ENCODE measurements around the gene DHX30. TPM values are rescaled to one million over a fixed set of nuclear protein-coding genes. Genes with fewer than 3 reads are reported as not detected.

Gene DHX30
- total and polyA plus RNA-seq, 9 of the 15 experiments (the other 6 are each of a cell fraction or from before 2014, with no cell fraction given), result 12.3 to 158 (median 79.0) TPM

GRCh38 chr3:47766186-47766585, 36.8 kb upstream of the DHX30 start:
- Histone ChIP-seq H3K9me1 (ENCODE audit: control insufficient read depth, insufficient read depth, low read length) (no peaks in the 10 kb centered on the region), H3K36me3 (ENCODE audit: control insufficient read depth, insufficient read depth, low read length) (peaks cover 76% of the 10 kb centered on the region), H3K27ac (ENCODE audit: extremely low read depth, low read depth, low read length) (no peak overlapping the region), H3K4me2 (ENCODE audit: insufficient read depth, low read length) (no peak overlapping the region), H2AFZ (ENCODE audit: low read depth, low read length) (no peak overlapping the region), H3K9ac (ENCODE audit: insufficient read depth in 1 of 2, low read depth in 2 of 2, low read length in 2 of 2) (no peak overlapping the region), H3K27me3 (ENCODE audit: control insufficient read depth in 2 of 2, insufficient read depth in 2 of 2, low read length in 2 of 2) (no peaks in the 10 kb centered on the region), H4K20me1 (replicated peaks; ENCODE audit: control insufficient read depth, insufficient read depth, low read length) (no peaks in the 10 kb centered on the region; the same call in 1 of the 2 replicates), H3K4me3 (no peak overlapping the region), H3K9me3 (replicated peaks; ENCODE audit: control insufficient read depth, insufficient read depth, low read depth, low read length) (no peaks in the 10 kb centered on the region), H3K79me2 (ENCODE audit: control insufficient read depth, insufficient read depth, low read length) (peaks cover 80% of the 10 kb centered on the region), H3K4me1 (replicated peaks in 1 of 2; ENCODE audit: control insufficient read depth in 2 of 2, insufficient read depth in 2 of 2, low read length in 2 of 2) (peaks cover 6 to 17% of the 10 kb centered on the region in 2 experiments; a peak in 3 of 5 replicates)
- ChIA-PET POLR2A (interaction anchor here (0.8 to 1.5 kb wide), 3 partner anchors 13 to 22 kb away, joined by 3 read pairs; partner anchors contain the start of gene SMARCC1), CTCF (ENCODE audit: low intra/inter-chr PET ratio) (no interaction called here)
- intact Hi-C loops (cut with micrococcal nuclease) (no loop called here), in situ Hi-C loops (cut with MboI) (no loop called here)
- no TSS peak for BruUV-seq (replicated peaks)
- WGBS (ENCODE audit: insufficient coverage, low coverage, missing lambda C conversion rate), result 89% methylated on average over 4 of the region's 4 CpGs
- FAIRE-seq, result no peak
- no peak for ATAC-seq
- no peak for DNase-seq (ENCODE audit: extremely low read depth in 1 of 4, low spot score in 3 of 4)
- no peak for TF ChIP-seq ATF4 (CRISPR knock-in tag; IDR thresholded peaks at IDR 0.05)
- no peak for TF ChIP-seq ZNF644 (tag; IDR thresholded peaks at IDR 0.05; ENCODE audit: low read depth)
- TF ChIP-seq TCF15 (CRISPR knock-in tag; IDR thresholded peaks at IDR 0.05), result no peak
- no peak for TF ChIP-seq POLR2G (IDR thresholded peaks at IDR 0.05; ENCODE audit: low read depth, low read length)
- no peak for TF ChIP-seq ZNF316 (IDR thresholded peaks at IDR 0.05)
- TF ChIP-seq CTCFL (IDR thresholded peaks at IDR 0.05; ENCODE audit: borderline replicate concordance, insufficient read depth, low read depth, low read length, poor library complexity, severe bottlenecking), result no peak
- no peak for TF ChIP-seq RB1 (IDR thresholded peaks at IDR 0.05; ENCODE audit: low read depth)
- no peak for TF ChIP-seq NFIC (IDR thresholded peaks at IDR 0.05)
- no peak for TF ChIP-seq ZBTB43 (CRISPR knock-in tag; IDR thresholded peaks at IDR 0.05)
- no peak for TF ChIP-seq FOXJ2 (tag; IDR thresholded peaks at IDR 0.05)
- TF ChIP-seq ZNF76 (CRISPR knock-in tag; IDR thresholded peaks at IDR 0.05; ENCODE audit: borderline replicate concordance), result no peak
